Hypothalamus (tissue), 51 donors: Measurements from ENCODE around the gene PRDX5.

ENCODE experiments used
- DNase-seq, 51 donors: peaks; one replicate each; lab custom pipeline; 2025; lab: John Stamatoyannopoulos, UW

PRDX5 gene

GRCh38 chr11:64317961-64318765 is at the start of gene PRDX5:
PRDX5 (plus strand) TSS chr11:64318121; CDS start chr11:64318216, 95 bp downstream.
- DNase-seq = peak; percentile 76 to 99 (median 94)

DNA sequence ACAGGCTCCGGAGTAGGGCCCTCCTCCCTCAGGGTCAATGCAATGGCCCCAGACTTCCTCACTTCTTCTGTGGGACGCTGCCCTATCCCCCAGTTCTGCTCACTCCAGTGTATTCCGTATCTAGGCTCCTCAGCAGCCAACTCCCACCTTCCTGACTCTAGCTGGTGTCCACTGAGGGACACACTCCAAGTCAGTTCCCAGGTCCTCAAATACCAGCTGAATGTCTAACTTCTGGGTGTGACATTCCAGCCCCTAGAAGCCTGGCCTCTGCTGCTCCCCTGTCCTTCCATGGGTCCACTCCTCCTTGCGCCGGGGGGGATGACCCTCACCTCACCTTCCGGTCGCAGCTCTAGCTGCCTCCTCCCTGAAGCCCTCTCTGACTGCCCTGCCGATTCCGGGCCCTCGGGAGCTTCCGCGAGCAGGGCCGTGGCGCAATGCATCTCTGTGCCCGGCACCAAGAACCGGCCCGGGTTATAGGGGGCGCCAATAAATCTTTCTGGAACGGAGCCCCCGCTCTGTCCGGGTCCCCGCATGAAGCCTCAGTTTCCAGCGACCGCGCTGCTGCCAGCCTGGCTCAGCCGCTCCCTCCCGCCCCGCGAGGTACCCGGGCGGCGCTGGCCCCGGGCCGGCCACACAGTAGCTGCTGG is 48.9 kb upstream of the PRDX5 start:
- DNase-seq = peak in 17 of 51 donors; percentile 46 to 77 (median 63)

- peak; percentile 87 to 100 (median 98) for DNase-seq
Measured at GRCh38 chr11:64269540-64270220, 48.2 kb upstream of the PRDX5 start.

GRCh38 chr11:64275031-64275800 is 42.7 kb upstream of the PRDX5 start:
- no peak for DNase-seq

GRCh38 chr11:64275841-64276240 is 42.1 kb upstream of the PRDX5 start:
- DNase-seq = no peak

DNA sequence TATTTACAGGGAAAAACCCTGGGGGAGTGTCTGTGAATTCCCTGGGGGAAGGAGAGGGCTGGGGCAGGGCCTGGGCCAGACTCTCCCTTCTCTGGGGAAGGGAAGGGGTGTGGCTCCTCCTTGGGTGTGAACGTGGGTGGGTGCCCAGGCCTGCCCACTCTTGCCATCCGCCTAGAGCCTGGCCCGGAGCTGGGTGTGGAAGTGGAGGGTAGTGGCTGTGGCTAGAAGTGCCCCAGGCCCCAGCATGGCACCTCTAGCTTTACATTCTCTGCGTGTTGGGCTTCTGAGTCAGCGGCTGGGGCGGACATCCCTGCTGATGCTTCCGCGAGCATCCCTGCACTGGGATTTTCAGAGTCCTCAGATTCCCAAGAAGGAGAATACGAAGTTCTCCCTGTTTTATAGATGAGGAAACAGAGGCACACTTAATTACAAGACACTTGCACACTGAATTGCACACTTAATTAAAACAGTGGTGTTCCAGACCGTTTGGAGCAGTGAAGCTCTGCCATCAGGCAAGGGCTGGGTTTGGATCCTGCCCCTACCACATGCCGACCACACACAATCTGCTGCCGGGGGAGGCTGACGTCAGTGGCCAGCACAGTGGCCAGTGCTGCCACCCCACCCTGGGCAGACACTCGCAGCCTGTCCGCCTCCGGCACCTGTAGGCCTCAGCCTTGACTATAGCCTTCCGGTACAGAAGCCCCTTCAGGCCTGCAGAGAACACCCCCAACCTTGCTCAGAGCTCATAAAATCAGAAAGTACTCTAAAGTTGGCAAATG is 41.1 kb upstream of the PRDX5 start:
- DNase-seq = no peak

- no peak for DNase-seq
Measured at GRCh38 chr11:64278576-64279190, 39.2 kb upstream of the PRDX5 start.

DNA sequence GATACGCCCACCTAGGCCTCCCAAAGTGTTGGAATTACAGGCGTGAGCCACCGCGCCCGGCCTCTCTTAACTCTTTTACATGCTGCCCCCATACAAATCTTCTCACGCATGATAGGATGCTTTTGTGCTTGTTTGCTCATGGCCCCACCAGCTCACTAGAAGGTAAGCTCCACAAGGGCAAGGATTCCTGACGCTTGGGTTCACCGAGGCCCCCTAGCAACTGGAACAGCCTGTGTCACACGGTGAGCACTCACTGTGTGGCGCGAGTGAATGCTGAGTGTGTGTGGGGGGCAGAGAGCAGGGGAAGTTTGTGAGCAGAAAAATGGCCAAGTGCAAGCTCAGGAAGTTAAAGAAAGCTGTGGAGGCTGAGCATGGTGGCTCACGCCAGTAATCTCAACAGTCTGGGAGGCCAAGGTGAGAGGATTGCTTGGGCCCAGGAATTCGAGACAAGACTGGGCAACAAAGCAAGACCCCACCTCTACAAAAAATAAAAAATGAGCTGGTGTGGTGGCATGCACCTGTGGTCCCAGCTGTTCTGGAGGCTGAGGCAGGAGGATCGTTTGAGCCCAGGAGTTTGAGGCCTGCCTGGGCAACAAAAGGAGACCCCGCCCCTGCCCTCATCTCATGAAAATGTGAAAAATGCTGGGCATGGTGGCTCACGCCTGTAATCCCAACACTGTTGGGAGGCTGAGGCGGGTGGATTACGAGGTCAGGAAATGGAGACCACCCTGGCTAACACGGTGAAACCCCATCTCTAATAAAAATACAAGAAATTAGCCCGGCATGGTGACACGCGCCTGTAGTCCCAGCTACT is 35.8 kb upstream of the PRDX5 start:
- DNase-seq = no peak

GRCh38 chr11:64283092-64283491 is 34.8 kb upstream of the PRDX5 start:
- DNase-seq = no peak

- peak; percentile 59 to 99 (median 94) for DNase-seq
Measured at GRCh38 chr11:64284048-64284961, 33.6 kb upstream of the PRDX5 start, which contains the start of gene BAD. BAD (minus strand) TSS chr11:64284665; CDS start chr11:64284368, 297 bp downstream.

GRCh38 chr11:64284962-64285884 is 32.7 kb upstream of the PRDX5 start, which contains the start of gene GPR137:
GPR137 (plus strand) TSS chr11:64285848; CDS start chr11:64286525, 677 bp downstream.
- DNase-seq = peak; percentile 44 to 98 (median 86)

- no peak for DNase-seq
Measured at GRCh38 chr11:64285885-64286800, 31.8 kb upstream of the PRDX5 start.

DNA sequence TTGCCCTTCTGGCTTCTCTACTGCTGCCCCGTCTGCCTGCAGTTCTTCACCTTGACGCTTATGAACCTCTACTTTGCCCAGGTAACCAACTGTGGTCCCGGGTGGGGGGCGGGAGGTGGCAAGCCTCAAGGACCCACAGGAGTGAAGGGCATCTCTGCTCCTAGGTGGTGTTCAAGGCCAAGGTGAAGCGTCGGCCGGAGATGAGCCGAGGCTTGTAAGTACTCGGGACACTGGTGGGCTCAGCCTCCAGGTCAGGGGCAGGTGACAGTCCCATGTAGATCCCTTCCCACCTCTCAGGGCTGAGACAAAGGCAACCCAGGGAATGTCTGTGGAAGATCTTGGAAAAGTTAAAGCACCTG is 31.1 kb upstream of the PRDX5 start:
- no peak for DNase-seq

GRCh38 chr11:64287676-64288352 is 30.1 kb upstream of the PRDX5 start:
- DNase-seq = no peak

GRCh38 chr11:64288353-64288750 is 29.6 kb upstream of the PRDX5 start:
- DNase-seq = no peak
